ENCODE data around the gene TXLNA. TPM values are rescaled to one million over a fixed set of nuclear protein-coding genes. Genes with fewer than 3 reads are reported as not detected.

Gene TXLNA
- total RNA-seq, 1 donor from 2014 or later: 54.0 TPM

DNA sequence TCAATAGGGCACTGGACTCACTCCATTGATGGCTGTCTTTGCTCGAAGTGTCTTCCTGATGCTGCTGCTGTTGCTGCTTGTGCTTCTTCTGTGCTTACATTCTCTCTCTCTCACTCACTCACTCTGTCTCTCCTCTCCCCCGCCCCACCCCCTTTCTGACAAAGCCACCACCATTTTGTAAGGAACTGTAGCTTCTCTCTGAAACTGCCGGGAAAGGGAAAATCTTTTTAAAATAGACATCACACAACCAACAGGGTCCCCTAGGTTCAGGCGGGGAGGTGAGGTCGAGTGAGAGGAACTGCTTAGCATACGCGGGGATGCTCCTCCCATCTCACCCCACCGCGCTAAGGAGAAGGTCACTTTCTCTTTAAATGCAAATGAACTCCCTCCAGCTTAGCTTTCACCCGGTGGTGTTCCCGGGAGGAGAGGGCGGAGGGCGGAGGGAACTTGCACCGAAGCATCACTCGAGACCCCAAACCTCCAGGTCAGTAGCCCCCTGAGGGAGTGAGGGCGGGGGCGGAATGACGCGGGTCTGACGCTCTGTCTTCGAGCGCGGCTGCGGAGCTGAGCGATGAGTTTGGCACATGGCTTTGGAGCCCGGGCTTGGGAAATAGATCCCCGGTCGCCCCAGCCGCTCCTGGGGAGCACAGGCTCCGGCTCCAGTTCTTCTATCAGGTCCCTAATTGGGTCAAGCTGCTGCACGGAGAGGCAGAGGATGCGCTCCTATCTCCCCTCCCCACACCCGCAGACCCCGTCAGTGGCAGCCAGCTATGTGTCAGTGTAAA, 20.9 kb downstream of the TXLNA start, which contains the start of gene CCDC28B:
Gene CCDC28B (plus strand): TSS at position 370 of the 785 bp plus-strand sequence. CDS start 1,341 bp downstream, outside the sequence.
- FAIRE-seq (no peak), DNase-seq (ENCODE audit: low read depth) (peak; percentile 42)
- TF ChIP-seq, protein P1, sequence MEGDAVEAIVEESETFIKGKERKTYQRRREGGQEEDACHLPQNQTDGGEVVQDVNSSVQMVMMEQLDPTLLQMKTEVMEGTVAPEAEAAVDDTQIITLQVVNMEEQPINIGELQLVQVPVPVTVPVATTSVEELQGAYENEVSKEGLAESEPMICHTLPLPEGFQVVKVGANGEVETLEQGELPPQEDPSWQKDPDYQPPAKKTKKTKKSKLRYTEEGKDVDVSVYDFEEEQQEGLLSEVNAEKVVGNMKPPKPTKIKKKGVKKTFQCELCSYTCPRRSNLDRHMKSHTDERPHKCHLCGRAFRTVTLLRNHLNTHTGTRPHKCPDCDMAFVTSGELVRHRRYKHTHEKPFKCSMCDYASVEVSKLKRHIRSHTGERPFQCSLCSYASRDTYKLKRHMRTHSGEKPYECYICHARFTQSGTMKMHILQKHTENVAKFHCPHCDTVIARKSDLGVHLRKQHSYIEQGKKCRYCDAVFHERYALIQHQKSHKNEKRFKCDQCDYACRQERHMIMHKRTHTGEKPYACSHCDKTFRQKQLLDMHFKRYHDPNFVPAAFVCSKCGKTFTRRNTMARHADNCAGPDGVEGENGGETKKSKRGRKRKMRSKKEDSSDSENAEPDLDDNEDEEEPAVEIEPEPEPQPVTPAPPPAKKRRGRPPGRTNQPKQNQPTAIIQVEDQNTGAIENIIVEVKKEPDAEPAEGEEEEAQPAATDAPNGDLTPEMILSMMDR (IDR thresholded peaks at IDR 0.05; ENCODE audit: insufficient read depth, low read length, severe bottlenecking): no peak
- peak within 1 kb of the TSS; percentile 51 for H3K4me3 ChIP-seq (ENCODE audit: low read depth, low read length)
- H3K36me3 ChIP-seq (ENCODE audit: control insufficient read depth, insufficient read depth, low read length): peaks cover 9% of the 10 kb centered on the region
- no peaks in the 10 kb centered on the region for H3K27me3 ChIP-seq (ENCODE audit: control insufficient read depth, insufficient read depth, low read length)

DNA sequence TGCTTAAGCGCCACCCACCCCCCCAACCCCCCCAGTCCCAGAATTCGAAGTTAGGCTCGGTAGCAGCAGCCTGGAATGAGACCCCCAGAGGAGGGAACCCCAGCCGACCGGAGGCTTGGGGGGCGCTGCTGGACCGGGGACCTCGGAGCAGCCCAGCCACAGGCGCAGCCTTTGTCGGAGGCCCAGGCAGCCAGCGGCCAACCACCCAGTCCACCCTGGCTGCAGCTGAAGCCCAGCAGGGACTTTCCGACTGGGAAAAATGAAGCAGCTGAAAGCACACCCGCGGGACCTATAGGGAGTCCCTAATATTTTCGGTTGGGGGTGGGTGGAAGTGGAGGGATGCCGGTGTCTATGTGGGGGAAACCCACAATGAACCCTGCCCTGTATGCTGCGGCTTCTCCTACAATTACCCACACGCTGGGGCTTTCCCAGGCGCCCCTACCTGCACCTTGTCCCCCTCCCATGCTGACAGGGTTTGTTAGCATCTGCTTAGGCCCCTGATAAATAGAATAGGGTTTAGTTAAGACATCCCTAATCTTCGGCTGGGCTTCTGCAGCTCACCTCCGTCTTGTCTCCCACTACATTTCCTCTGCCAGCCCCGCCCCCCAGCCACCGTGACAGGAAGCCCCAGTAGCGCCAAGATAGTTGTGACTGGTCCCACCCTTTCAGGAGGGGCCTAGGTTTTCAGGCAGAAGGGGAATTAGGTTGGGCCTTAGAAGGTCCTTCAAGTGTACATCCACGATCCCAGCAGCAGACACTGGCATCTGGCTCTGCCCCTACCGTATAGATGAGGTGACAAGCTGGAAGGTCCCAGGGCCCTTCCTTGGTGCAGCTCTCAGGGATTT, 21.8 kb downstream of the TXLNA start:
- no peak for DNase-seq (ENCODE audit: low read depth)

DNA sequence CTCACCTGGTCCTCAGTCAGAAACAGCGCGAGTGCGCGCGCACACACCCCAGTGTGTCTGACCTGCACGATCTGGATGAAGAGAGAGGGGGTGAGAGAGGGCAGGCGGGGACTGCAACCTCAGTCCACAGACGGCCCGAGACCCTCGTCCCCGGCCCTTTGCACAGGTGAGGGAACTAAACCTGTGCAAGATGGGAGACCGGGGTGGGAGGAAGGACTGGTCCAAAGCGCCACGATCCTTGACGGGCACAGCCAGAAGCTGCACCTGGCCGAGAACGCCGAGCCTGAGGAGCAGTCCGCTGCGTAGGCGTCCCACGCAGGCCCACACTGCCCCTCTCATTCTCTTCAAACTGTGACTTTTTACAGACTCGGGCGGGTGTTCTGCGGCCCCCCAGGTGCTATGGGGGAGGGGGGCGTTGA, 25.5 kb downstream of the TXLNA start:
- FAIRE-seq: no peak
- TF ChIP-seq, protein P1 (IDR thresholded peaks at IDR 0.05; ENCODE audit: insufficient read depth, low read length, severe bottlenecking): no peak
- no peak for DNase-seq (ENCODE audit: low read depth)
- Histone ChIP-seq H3K4me3 (ENCODE audit: low read depth, low read length) (peak overlapping the region; percentile 67), H3K27me3 (ENCODE audit: control insufficient read depth, insufficient read depth, low read length) (no peaks in the 10 kb centered on the region), H3K36me3 (ENCODE audit: control insufficient read depth, insufficient read depth, low read length) (no peaks in the 10 kb centered on the region)

More for the DNA sequence above, 21.8 kb downstream of the TXLNA start:
- TF ChIP-seq, protein P1 (IDR thresholded peaks at IDR 0.05; ENCODE audit: insufficient read depth, low read length, severe bottlenecking): no peak
- Histone ChIP-seq H3K36me3 (ENCODE audit: control insufficient read depth, insufficient read depth, low read length) (peaks cover 3% of the 10 kb centered on the region), H3K4me3 (ENCODE audit: low read depth, low read length) (peak overlapping the region; percentile 51), H3K27me3 (ENCODE audit: control insufficient read depth, insufficient read depth, low read length) (no peaks in the 10 kb centered on the region)
- FAIRE-seq: no peak

DNA sequence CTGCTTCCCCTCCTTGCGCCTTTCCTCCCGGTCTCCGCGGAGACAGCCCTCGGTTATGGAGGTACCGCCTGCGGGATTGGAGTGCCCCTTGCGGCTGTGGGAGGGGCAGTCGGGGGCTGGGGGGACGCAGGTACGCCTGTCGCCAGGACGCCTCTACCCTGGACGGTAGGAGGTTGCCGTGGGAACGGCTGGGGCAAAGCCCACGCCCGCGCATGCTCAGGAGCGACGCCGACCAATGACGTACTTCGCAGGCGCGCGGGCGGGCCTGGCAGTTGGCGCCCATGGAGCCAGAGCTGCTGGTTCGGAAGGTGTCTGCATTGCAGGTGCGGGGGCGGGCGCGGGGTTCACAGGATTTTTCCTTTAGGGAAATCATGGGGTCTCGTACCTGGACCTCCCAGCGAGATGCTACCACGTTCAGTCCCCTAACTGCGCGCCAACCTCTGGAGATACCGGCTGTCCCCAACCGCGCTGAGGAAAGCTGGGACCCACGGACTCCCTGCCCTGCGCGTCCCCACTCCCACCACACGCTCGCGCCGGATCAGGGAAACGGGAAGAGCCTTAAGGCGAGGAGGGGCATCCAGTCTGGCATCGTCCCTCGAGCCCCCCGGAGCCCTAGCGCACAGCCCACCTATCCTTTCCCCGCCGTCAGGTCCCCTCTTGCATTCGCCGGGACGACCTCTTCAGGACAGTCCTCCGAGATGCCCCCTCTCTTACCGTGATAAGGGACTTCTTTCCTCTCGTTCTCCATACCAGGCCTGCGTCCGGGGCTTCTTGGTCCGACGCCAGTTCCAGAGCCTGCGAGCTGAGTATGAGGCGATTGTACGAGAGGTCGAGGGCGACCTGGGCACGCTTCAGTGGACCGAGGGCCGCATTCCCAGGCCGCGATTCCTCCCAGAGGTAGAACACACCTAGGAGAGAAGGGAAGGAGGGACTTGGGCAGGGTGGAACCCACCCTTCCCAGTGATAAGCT, 26.2 kb downstream of the TXLNA start, which contains the start of gene IQCC:
Gene IQCC (plus strand): TSS at position 271 of the 970 bp plus-strand sequence. CDS start 11 bp downstream, at position 282.
- peak; percentile 70 for DNase-seq (ENCODE audit: low read depth)

More for the DNA sequence above, 26.2 kb downstream of the TXLNA start, which contains the start of gene IQCC:
- FAIRE-seq: no peak
- Histone ChIP-seq H3K36me3 (ENCODE audit: control insufficient read depth, insufficient read depth, low read length) (no peaks in the 10 kb centered on the region), H3K4me3 (ENCODE audit: low read depth, low read length) (peak within 1 kb of the TSS; percentile 67), H3K27me3 (ENCODE audit: control insufficient read depth, insufficient read depth, low read length) (no peaks in the 10 kb centered on the region)
- TF ChIP-seq, protein P1 (IDR thresholded peaks at IDR 0.05; ENCODE audit: insufficient read depth, low read length, severe bottlenecking): no peak
